Cerebellar nuclear complex (tissue), 1 donor: ENCODE measurements around the gene GIT2.

Experiments
- DNase-seq, 2 experiments: peaks; one replicate each; lab custom pipeline; 2025; lab: John Stamatoyannopoulos, UW

The GIT2 gene

GRCh38 chr12:109981311-109981710 is 14.9 kb downstream of the GIT2 start:
- DNase-seq, result no peak

- DNase-seq, result no peak
These were observed 23.3 kb downstream of the GIT2 start for GRCh38 chr12:109972821-109973220.

GRCh38 chr12:109968801-109969200 is 27.4 kb downstream of the GIT2 start:
- DNase-seq, result no peak

- DNase-seq, result no peak
These were observed 28.1 kb downstream of the GIT2 start for GRCh38 chr12:109968032-109968420.

- no peak for DNase-seq
These were observed 28.7 kb downstream of the GIT2 start for GRCh38 chr12:109967383-109968031.

GRCh38 chr12:109966546-109966945 is 29.6 kb downstream of the GIT2 start:
- no peak for DNase-seq

- no peak for DNase-seq
These were observed 32.3 kb downstream of the GIT2 start for GRCh38 chr12:109963743-109964429.

GRCh38 chr12:109963330-109963729 is 32.8 kb downstream of the GIT2 start:
- DNase-seq, result no peak

GRCh38 chr12:109962398-109962797 is 33.8 kb downstream of the GIT2 start:
- no peak for DNase-seq

- no peak for DNase-seq
These were observed 34.6 kb downstream of the GIT2 start for GRCh38 chr12:109961612-109962011.

- no peak for DNase-seq
These were observed 35.0 kb downstream of the GIT2 start for GRCh38 chr12:109961201-109961600.

- no peak for DNase-seq
These were observed 36.6 kb downstream of the GIT2 start for GRCh38 chr12:109959411-109960093.

- DNase-seq, result no peak
These were observed 37.8 kb downstream of the GIT2 start for GRCh38 chr12:109958374-109958773.

GRCh38 chr12:109953656-109954055 is 42.5 kb downstream of the GIT2 start:
- DNase-seq, result no peak

GRCh38 chr12:109952873-109953272 is 43.3 kb downstream of the GIT2 start:
- DNase-seq, result no peak

- DNase-seq, result no peak
These were observed 43.9 kb downstream of the GIT2 start for GRCh38 chr12:109952160-109952858.

GRCh38 chr12:109951751-109952150 is 44.4 kb downstream of the GIT2 start:
- peak in 1 of 2 experiments; percentile 63 for DNase-seq

- no peak for DNase-seq
These were observed 45.0 kb downstream of the GIT2 start for GRCh38 chr12:109951136-109951535.

GRCh38 chr12:109950625-109951024 is 45.5 kb downstream of the GIT2 start:
- no peak for DNase-seq

GRCh38 chr12:109949089-109949488 is 47.1 kb downstream of the GIT2 start:
- no peak for DNase-seq

GRCh38 chr12:109948368-109948767 is 47.8 kb downstream of the GIT2 start:
- DNase-seq, result no peak

- no peak for DNase-seq
These were observed 48.6 kb downstream of the GIT2 start for GRCh38 chr12:109947521-109947920.

- no peak for DNase-seq
These were observed 49.3 kb downstream of the GIT2 start for GRCh38 chr12:109946913-109947312.
